Measurements from ENCODE around the gene DPM3.

DNA sequence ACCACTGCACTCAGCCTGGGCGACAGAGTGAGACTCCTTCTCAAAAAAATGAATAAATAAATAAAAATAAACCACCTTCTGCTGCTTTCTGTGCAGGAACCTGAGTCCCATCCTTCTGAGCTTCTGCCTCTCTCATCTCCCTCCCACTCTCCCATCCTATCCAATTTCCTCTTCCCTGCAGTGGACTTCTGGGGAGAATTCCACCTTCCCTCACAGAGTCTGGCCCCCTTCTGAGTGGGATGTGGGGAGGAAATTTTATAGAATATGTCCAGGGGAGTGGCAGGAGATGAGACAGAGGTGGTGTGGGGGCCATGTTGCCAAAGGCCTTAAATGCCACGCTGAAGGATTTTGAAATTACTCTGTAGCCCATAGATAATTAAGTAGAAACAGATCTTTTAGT, 18.0 kb downstream of the DPM3 start:
- TF ChIP-seq, protein P1, sequence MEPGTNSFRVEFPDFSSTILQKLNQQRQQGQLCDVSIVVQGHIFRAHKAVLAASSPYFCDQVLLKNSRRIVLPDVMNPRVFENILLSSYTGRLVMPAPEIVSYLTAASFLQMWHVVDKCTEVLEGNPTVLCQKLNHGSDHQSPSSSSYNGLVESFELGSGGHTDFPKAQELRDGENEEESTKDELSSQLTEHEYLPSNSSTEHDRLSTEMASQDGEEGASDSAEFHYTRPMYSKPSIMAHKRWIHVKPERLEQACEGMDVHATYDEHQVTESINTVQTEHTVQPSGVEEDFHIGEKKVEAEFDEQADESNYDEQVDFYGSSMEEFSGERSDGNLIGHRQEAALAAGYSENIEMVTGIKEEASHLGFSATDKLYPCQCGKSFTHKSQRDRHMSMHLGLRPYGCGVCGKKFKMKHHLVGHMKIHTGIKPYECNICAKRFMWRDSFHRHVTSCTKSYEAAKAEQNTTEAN (CRISPR knock-in tag; IDR thresholded peaks at IDR 0.05) = no peak
- TF ChIP-seq TEAD4 (CRISPR knock-in tag; IDR thresholded peaks at IDR 0.05) (no peak), HMGA2 (CRISPR knock-in tag; IDR thresholded peaks at IDR 0.05) (no peak), ZNF232 (CRISPR knock-in tag; IDR thresholded peaks at IDR 0.05) (no peak), JUN (CRISPR knock-in tag; IDR thresholded peaks at IDR 0.05) (no peak), NFYB (CRISPR knock-in tag; conservative IDR thresholded peaks at IDR 0.05; ENCODE audit: low read depth) (no peak), KAT7 (CRISPR knock-in tag; IDR thresholded peaks at IDR 0.05; ENCODE audit: borderline replicate concordance) (no peak)
- TF ChIP-seq, protein P2, sequence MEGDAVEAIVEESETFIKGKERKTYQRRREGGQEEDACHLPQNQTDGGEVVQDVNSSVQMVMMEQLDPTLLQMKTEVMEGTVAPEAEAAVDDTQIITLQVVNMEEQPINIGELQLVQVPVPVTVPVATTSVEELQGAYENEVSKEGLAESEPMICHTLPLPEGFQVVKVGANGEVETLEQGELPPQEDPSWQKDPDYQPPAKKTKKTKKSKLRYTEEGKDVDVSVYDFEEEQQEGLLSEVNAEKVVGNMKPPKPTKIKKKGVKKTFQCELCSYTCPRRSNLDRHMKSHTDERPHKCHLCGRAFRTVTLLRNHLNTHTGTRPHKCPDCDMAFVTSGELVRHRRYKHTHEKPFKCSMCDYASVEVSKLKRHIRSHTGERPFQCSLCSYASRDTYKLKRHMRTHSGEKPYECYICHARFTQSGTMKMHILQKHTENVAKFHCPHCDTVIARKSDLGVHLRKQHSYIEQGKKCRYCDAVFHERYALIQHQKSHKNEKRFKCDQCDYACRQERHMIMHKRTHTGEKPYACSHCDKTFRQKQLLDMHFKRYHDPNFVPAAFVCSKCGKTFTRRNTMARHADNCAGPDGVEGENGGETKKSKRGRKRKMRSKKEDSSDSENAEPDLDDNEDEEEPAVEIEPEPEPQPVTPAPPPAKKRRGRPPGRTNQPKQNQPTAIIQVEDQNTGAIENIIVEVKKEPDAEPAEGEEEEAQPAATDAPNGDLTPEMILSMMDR (IDR thresholded peaks at IDR 0.05) = no peak
- TF ChIP-seq, protein P3, sequence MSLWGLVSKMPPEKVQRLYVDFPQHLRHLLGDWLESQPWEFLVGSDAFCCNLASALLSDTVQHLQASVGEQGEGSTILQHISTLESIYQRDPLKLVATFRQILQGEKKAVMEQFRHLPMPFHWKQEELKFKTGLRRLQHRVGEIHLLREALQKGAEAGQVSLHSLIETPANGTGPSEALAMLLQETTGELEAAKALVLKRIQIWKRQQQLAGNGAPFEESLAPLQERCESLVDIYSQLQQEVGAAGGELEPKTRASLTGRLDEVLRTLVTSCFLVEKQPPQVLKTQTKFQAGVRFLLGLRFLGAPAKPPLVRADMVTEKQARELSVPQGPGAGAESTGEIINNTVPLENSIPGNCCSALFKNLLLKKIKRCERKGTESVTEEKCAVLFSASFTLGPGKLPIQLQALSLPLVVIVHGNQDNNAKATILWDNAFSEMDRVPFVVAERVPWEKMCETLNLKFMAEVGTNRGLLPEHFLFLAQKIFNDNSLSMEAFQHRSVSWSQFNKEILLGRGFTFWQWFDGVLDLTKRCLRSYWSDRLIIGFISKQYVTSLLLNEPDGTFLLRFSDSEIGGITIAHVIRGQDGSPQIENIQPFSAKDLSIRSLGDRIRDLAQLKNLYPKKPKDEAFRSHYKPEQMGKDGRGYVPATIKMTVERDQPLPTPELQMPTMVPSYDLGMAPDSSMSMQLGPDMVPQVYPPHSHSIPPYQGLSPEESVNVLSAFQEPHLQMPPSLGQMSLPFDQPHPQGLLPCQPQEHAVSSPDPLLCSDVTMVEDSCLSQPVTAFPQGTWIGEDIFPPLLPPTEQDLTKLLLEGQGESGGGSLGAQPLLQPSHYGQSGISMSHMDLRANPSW (CRISPR knock-in tag; conservative IDR thresholded peaks at IDR 0.05; ENCODE audit: low read depth) = no peak

All from WTC11 (cell line).